Adipocyte (in vitro differentiated cells): ENCODE results near the gene WNT1.

Source experiments
- DNase-seq: peaks from one replicate; pipeline ENCODE4 v3.0.0-alpha.2; 2015; ENCODE audit warnings: low read depth
- H3K27me3 ChIP-seq: replicated peaks from 2 replicates; pipeline ENCODE4 v1.7.0; 2013; ENCODE audit warnings: mild to moderate bottlenecking, low read length, moderate library complexity; ENCODE audit not compliant: control insufficient read depth, insufficient read depth
- H3K36me3 ChIP-seq: 2 replicates; pipeline ENCODE4 v1.7.0; 2013; ENCODE audit warnings: low read length, mild to moderate bottlenecking, moderate library complexity; ENCODE audit not compliant: control insufficient read depth, insufficient read depth, severe bottlenecking
- H3K4me1 ChIP-seq: 2 replicates; pipeline ENCODE4 v1.7.0; 2013; ENCODE audit warnings: mild to moderate bottlenecking, low read length, moderate library complexity; ENCODE audit not compliant: control insufficient read depth, insufficient read depth
- H3K4me3 ChIP-seq: 2 replicates; pipeline ENCODE4 v1.7.0; 2013; ENCODE audit warnings: mild to moderate bottlenecking, low read length, moderate library complexity
- H3K9ac ChIP-seq: 2 replicates; pipeline ENCODE4 v1.7.0; 2013; ENCODE audit warnings: mild to moderate bottlenecking, low read length, moderate library complexity
- H3K9me3 ChIP-seq: 2 replicates; pipeline ENCODE4 v1.7.0; 2013; ENCODE audit warnings: mild to moderate bottlenecking, low read length, moderate library complexity; ENCODE audit not compliant: control insufficient read depth

The WNT1 gene

DNA sequence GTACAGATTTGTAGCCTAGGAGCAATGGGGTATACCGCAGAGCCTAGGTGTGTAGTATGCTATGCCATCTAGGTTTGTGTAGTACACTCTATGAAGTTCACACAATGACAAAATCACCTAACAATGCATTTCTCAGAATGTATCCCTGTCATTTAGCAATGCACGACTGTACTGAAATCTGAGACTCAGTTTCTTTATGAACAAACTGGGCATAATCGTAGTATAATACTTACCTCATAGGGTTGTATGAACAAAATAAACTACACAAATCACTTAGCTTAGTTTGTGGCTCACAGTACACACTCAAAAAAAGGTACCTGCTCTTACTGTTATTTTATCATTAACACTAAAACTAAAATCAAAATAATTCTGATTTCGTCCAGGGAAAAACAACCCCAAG lies 47.3 kb downstream of the WNT1 start:
- H3K9ac ChIP-seq: no peak overlapping the region
- DNase-seq: no peak
- no peak overlapping the region for H3K4me3 ChIP-seq
- H3K9me3 ChIP-seq: no peaks in the 10 kb centered on the region
- peaks cover 94% of the 10 kb centered on the region for H3K36me3 ChIP-seq
- H3K4me1 ChIP-seq: no peaks in the 10 kb centered on the region
- H3K27me3 ChIP-seq: no peaks in the 10 kb centered on the region

DNA sequence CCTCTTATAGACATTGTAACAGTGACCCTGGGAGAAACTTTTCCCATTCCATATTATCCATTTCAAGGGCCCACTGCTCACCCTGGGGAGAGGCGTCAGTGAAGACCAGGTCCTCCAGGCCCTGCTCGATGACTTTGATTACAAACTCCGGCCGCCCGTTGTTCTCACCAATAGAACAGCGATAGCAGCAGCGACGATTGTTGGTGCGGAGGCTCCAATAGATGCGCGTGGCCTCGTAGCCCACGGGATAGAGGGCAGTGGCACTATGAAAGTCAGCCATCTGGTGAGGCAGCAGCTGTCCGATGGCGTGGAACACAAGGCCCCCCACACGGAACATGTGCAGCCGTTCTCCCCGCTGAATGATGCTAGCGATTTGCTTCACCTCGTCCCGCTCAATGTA lies 48.0 kb downstream of the WNT1 start:
- H3K4me3 ChIP-seq: no peak overlapping the region
- H3K27me3 ChIP-seq: no peaks in the 10 kb centered on the region
- no peaks in the 10 kb centered on the region for H3K9me3 ChIP-seq
- no peak for DNase-seq
- no peaks in the 10 kb centered on the region for H3K4me1 ChIP-seq
- no peak overlapping the region for H3K9ac ChIP-seq
- H3K36me3 ChIP-seq: peaks cover 90% of the 10 kb centered on the region

DNA sequence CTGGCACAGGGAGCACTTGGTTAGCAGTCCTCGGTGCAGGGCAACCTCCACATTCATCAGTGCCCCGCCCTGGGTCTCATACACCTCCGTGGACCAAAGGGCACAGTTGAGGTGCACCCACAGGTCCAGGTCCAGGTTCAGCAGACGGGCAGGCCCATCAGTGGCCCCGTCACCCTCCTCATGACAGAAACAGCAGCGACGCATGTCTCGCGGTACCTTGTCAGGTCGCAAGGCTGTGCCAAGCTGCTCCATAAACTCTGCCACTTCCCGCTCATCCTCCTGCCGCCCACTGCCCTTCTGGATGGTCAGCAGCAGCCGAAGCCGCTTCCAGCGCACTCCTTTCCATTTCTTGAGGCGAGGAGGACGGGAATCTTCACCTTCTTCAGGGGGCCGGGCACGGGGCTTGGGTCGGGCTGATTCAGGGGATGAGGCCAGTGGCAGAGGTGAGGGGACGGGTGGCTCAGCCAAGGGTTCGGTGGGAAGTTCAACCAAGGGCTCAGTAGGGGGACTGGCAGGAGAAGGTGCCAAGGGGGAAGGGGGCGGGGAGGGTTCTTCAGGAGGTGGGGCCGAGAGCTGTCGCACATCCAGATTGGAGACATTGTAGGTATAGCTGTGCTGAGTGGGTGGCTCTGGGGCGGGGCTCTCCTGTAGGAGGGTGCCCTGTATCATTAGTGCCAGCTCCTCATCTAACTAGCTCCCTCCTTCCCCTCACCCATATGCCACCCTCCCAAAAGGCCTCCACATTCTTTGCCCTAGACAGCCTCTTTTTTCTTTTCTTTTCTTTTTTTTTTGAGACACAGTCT lies 48.8 kb downstream of the WNT1 start:
- Histone ChIP-seq H3K4me3 (no peak overlapping the region), H3K9ac (no peak overlapping the region), H3K36me3 (peaks cover 91% of the 10 kb centered on the region)

DNA sequence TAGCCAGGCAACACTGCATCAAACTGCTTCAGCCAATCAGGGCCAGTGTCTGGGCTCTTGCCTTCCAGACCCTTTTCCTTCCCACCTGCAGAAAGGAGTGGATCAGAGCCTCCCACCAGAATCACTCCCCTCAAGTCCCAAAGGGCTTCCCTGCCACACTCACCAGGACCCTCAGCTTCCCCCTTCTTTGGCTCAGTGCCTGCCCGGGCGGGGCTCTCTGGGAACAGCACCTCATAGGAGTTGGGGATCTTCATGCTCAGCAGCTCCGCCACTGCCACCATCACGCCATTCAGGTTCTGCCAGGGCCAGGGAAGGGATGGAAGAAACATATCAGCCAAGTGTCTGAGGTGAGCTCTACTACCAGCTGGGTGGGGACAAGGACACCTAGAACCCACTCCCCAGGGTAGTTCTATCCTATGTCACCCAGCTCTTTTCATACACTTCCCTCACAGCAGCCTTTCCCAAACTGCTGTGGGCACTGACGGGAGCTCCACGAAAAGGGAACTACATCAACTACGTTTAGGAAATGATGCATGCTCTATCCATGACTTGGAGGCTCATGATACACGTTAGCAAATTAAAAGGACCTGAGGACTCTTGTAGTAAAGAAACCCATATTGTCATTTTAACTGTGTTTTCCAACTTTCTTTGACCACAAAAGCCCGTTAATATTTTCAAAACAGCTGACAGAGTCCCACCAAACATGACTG lies 49.9 kb downstream of the WNT1 start:
- Histone ChIP-seq H3K4me3 (no peak overlapping the region), H3K36me3 (peaks cover 91% of the 10 kb centered on the region), H3K4me1 (no peaks in the 10 kb centered on the region), H3K27me3 (no peaks in the 10 kb centered on the region), H3K9ac (no peak overlapping the region), H3K9me3 (no peaks in the 10 kb centered on the region)
- DNase-seq: no peak

More for the DNA sequence above, 48.8 kb downstream of the WNT1 start:
- no peaks in the 10 kb centered on the region for H3K27me3 ChIP-seq
- no peaks in the 10 kb centered on the region for H3K4me1 ChIP-seq
- H3K9me3 ChIP-seq: no peaks in the 10 kb centered on the region
- no peak for DNase-seq

DNA sequence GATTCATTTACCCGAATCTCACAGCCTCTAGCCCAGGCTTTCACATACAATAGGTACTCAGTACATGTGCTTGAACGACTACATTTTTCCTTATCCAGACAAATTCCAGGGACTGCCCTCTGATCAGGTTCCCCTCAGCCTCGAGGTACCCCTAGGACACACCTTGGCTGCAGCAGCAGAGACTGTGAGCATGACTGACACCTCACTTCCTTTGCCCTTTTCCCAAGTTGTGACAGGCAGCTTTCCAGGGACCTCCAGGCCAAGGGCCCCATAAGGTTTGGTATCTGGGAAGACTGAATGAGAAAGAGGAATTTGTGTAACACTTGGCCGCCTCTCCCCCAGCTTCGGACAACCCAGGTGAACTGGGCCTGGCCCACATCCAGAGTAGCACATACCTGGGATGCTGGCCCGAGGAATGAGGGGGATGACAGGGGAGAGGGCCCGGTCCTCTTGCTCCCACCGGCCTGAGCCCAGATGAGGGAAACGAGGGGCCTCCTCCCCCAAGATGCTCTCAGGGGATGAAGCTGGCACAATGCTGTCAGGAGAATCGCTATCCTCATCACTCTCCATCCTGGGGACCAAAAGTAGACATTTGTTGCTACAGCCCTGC lies 50.6 kb downstream of the WNT1 start:
- H3K36me3 ChIP-seq: peaks cover 91% of the 10 kb centered on the region
- no peaks in the 10 kb centered on the region for H3K9me3 ChIP-seq
- no peaks in the 10 kb centered on the region for H3K27me3 ChIP-seq
- no peaks in the 10 kb centered on the region for H3K4me1 ChIP-seq
- DNase-seq: no peak
- no peak overlapping the region for H3K4me3 ChIP-seq
- H3K9ac ChIP-seq: no peak overlapping the region

DNA sequence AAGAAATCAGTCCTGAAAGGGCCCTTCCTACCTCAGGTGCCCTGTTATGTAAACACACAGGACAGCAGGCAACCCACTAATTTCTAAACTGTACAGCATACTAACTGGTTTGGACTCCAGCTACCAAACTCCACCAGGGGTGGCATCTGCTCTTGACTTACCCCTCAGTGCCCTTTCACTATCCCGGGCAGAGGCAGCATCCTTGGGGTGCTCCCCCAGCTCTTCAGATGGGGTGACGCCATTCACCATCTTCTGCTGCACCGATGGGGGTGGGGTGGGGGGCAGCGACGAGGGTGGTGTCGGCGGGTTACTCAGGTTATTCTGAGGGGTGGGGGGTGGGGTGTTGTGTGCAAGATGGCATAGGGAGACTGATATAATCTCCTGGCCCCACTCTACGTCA lies 52.0 kb downstream of the WNT1 start:
- Histone ChIP-seq H3K4me3 (no peak overlapping the region), H3K4me1 (no peaks in the 10 kb centered on the region), H3K27me3 (no peaks in the 10 kb centered on the region), H3K9me3 (no peaks in the 10 kb centered on the region), H3K36me3 (peaks cover 91% of the 10 kb centered on the region), H3K9ac (no peak overlapping the region)
- no peak for DNase-seq

DNA sequence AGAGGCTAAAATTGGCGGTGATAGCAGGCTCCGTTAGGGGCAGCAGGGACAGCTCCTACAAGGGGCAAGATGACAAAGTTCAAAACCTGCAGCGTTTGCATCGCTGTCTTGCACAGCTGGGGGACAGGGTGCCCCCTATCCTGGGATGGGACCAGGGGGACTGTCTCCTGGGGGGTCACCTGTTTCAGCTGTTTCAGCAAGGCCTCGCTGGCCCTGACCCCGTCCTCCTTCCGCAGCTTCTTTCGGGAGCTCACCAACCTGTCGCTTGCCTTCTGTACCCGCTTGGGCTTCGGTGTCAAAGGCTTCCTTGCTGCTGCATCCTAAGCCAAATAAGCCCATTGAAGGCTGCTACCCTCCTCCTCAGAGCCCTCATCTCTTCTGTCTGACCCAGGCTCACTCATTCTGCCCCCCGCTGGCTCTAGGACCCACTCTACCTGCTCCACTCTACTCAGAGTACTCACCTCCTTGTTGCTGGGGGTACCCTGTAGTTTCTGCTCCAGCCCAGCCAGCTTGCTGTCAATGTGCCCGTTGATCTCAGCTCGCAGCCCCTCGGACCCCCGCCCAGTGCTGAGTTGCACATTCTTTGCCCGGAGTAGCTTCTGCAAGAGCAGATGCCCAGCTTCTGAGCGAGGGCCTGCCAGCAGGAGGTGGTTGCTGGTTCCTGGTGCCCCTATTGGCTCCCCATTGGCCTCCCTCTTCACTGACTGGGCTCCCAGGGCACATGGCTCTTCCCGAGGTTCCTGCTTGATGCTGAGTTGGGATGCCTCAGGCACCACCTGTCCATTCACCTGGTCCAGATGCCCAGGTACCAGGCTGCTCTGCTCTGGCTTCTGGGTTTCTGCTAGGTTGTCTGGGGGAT lies 52.8 kb downstream of the WNT1 start:
- DNase-seq: no peak
- H3K27me3 ChIP-seq: no peaks in the 10 kb centered on the region

DNA sequence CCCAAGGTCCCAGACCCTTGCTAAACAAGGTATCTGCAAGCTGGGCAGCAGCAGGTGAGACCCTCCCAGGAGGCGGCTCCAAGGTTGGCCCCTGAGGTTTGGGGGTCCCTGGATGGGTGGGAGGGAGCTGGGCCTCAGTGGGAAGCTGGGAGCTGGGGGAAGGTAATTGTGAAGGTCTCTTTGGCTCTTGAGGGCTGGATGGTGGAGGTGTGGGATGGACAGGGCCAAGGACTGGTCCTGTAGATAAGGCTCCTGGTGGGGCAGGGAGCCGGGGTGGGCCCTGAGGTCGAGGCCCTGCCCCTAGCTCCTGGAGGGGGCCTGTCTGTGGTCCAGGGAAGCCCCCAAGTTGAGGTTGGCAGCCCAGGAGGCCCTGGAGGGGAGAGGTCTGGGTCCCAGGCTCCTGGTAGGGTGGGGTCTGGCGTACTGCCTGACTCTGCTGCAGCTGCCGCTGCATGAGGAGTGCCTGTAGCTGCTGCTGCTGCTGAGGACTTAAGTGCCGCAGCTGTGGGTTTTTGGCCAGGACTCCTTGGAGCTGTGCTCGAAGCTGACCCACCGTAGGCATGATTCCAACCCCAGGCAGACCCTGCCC lies 53.5 kb downstream of the WNT1 start:
- H3K4me3 ChIP-seq: no peak overlapping the region
- H3K9me3 ChIP-seq: no peaks in the 10 kb centered on the region
- no peaks in the 10 kb centered on the region for H3K27me3 ChIP-seq
- no peak overlapping the region for H3K9ac ChIP-seq
- H3K4me1 ChIP-seq: no peaks in the 10 kb centered on the region
- no peak for DNase-seq
- H3K36me3 ChIP-seq: peaks cover 86% of the 10 kb centered on the region

More for the DNA sequence above, 52.8 kb downstream of the WNT1 start:
- Histone ChIP-seq H3K36me3 (peaks cover 88% of the 10 kb centered on the region), H3K9me3 (no peaks in the 10 kb centered on the region), H3K4me3 (no peak overlapping the region), H3K9ac (no peak overlapping the region), H3K4me1 (no peaks in the 10 kb centered on the region)
